Neural crest cell (in vitro differentiated cells): ENCODE data around the gene FNDC3B. TPM values are rescaled to one million over a fixed set of nuclear protein-coding genes. Genes with fewer than 3 reads are reported as not detected.

Experiments
- DNase-seq: peaks from one replicate; pipeline ENCODE4 v3.0.0; 2021; ENCODE audit warnings: low read depth, mixed read lengths, low spot score
- H3K27ac Mint-ChIP-seq: one replicate; pipeline ENCODE4 v1.8.0; 2021; ENCODE audit warnings: mild to moderate bottlenecking, mixed read lengths; ENCODE audit not compliant: unreplicated experiment
- H3K27me3 Mint-ChIP-seq: 2 replicates; pipeline ENCODE4 v1.8.0; 2021; ENCODE audit warnings: low read depth, mild to moderate bottlenecking, mixed read lengths
- H3K36me3 Mint-ChIP-seq: 2 replicates; pipeline ENCODE4 v1.8.0; 2021; ENCODE audit warnings: low read depth, mild to moderate bottlenecking, mixed read lengths
- H3K4me1 Mint-ChIP-seq: 2 replicates; pipeline ENCODE4 v1.8.0; 2021; ENCODE audit warnings: mixed read lengths
- H3K4me3 Mint-ChIP-seq: one replicate; pipeline ENCODE4 v1.8.0; 2021; ENCODE audit warnings: mild to moderate bottlenecking, mixed read lengths
- H3K9me3 Mint-ChIP-seq: 2 replicates; pipeline ENCODE4 v1.8.0; 2021; ENCODE audit warnings: mixed read lengths
- CTCF ChIP-seq: fragments of 200-600 bp; sonication (generic); conservative IDR thresholded peaks from 2 replicates; pipeline ENCODE4 v1.5.0; 2021; ENCODE audit warnings: antibody characterized with exemption, mild to moderate bottlenecking
- total RNA-seq: library from RNA; stranded (reverse); gene quantifications from 2 replicates; pipeline ENCODE4 v1.2.1, GENCODE V29; 2021

The FNDC3B gene
- total RNA-seq, 1 donor from 2014 or later, result 41.5 TPM

DNA sequence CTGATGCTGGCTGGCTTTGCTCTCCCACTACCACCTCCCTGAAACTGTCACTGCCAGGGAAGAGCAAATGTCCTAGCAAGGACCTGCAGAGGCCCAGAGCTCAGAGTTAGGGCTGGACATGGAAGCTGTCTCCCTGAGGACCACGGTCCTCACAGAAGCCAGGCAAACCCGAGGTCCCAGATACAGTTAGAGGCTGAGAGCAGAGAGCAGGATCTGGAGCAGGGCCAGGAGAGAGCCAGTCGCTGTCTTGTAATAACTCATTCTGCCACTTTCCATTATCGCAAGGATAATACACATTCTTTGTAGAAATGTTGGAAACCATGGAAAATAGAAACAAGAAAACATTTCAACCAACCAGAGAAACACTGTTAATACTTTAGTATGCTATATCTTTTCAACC is 398.8 kb downstream of the FNDC3B start:
- H3K4me1 Mint-ChIP-seq, result no peaks in the 10 kb centered on the region
- H3K4me3 Mint-ChIP-seq, result no peak overlapping the region
- DNase-seq, result no peak
- peaks cover 3% of the 10 kb centered on the region for H3K9me3 Mint-ChIP-seq
- no peak for TF ChIP-seq CTCF
- H3K27me3 Mint-ChIP-seq, result peaks cover 21% of the 10 kb centered on the region
- H3K27ac Mint-ChIP-seq, result no peak overlapping the region
- H3K36me3 Mint-ChIP-seq, result peaks cover 2% of the 10 kb centered on the region

DNA sequence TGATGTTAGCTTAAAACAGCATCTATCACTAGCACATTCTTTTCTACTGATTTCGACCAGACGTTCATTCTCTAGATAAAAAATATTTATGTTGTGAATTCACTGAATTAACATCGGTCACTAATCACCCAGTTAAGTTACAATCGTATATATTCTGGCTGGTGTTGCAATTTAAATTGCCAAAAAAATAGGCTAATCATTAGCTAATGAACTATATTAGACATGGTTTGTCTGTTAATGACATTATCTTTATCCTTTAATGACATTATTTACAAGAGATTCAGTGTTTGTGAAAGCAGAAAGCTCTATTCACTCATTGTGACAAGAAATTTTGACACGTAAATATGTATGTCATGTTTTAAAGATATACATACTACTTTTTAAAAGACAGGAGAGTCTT is 402.2 kb downstream of the FNDC3B start:
- Mint-ChIP-seq H3K9me3 (no peaks in the 10 kb centered on the region), H3K4me3 (no peak overlapping the region), H3K27ac (no peak overlapping the region), H3K27me3 (peaks cover 46% of the 10 kb centered on the region), H3K36me3 (no peaks in the 10 kb centered on the region), H3K4me1 (no peaks in the 10 kb centered on the region)
- DNase-seq, result no peak
- TF ChIP-seq CTCF, result no peak

DNA sequence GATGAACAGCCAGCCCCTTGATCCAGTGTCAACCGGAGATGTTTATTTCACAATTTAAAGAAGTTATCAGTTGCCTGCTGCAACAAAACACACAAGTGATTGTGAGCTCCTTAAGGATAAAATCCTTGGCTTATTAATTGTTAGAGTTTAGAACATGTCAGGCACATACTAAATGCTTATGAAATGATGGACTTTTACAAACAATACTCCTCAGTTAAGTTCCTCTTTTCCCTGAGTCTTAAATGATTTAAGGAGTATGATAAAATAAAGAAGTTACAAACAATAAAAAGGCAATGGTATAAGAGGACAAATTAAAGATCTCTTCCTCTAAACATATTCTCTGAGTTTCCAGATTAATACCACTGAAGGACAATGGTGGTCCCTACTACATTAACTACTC is 403.2 kb downstream of the FNDC3B start:
- Mint-ChIP-seq H3K27ac (no peak overlapping the region), H3K4me3 (no peak overlapping the region), H3K27me3 (peaks cover 56% of the 10 kb centered on the region), H3K36me3 (peaks cover 3% of the 10 kb centered on the region), H3K4me1 (no peaks in the 10 kb centered on the region), H3K9me3 (no peaks in the 10 kb centered on the region)
- no peak for TF ChIP-seq CTCF
- DNase-seq, result no peak

GRCh38 chr3:172444821-172445220 is 405.4 kb downstream of the FNDC3B start:
- DNase-seq, result no peak
- Mint-ChIP-seq H3K9me3 (no peaks in the 10 kb centered on the region), H3K36me3 (peaks cover 10% of the 10 kb centered on the region), H3K27ac (no peak overlapping the region), H3K4me3 (no peak overlapping the region), H3K27me3 (peaks cover 68% of the 10 kb centered on the region), H3K4me1 (peaks cover 15% of the 10 kb centered on the region)
- TF ChIP-seq CTCF, result no peak

GRCh38 chr3:172446198-172446597 is 406.8 kb downstream of the FNDC3B start:
- Mint-ChIP-seq H3K9me3 (no peaks in the 10 kb centered on the region), H3K4me1 (peaks cover 18% of the 10 kb centered on the region), H3K36me3 (peaks cover 10% of the 10 kb centered on the region), H3K27ac (no peak overlapping the region), H3K4me3 (no peak overlapping the region), H3K27me3 (peaks cover 81% of the 10 kb centered on the region)
- DNase-seq, result no peak
- no peak for TF ChIP-seq CTCF
